ENCODE data around the gene FGD6.
"Not testable (repeated sequence)": the region's sequence is repeated elsewhere in the genome, so short reads cannot be mapped to it uniquely, and the experiment has no call there.

Gene FGD6

DNA sequence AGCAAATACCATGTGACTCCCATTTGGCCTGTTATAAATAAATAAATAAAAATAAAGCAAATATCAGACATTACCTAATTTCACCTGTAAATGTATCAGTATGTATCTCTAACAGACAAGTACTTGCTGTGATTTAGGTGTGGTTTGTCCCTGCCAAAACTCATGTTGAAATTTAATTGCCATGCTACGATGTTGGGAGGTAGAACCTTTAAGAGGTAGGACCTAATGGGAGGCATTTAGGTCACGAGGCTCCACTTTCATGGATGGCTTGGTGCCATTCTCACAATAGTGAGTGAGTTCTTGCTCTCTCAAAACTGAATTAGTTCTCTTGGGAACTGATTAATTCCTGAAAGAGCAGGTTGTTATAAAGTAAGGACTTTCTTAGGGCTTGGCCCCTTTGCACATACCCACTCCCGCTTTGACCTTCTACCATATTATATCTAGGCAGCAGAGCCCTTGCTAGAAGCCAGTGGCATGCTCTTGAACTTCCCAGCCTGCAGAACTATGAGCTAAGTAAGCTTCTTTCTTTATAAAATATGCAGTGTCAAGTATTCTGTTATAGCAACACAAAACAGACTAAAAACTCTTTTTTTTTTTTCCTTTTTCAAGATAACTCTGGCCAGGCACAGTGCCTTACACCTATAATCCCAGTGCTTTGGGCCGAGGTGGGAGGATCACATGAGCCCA lies 26.4 kb upstream of the FGD6 start:
- TF ChIP-seq ARNT (IDR thresholded peaks at IDR 0.05): no peak
- TF ChIP-seq HDGF (IDR thresholded peaks at IDR 0.05; ENCODE audit: borderline replicate concordance): no peak
- no peak for TF ChIP-seq NFRKB (IDR thresholded peaks at IDR 0.05)
- POLR2A ChIA-PET: no interaction called here
- no peak for DNase-seq (ENCODE audit: extremely low spot score)
- CTCF ChIA-PET: interaction anchor here (0.6 kb wide), 1 partner anchor 17 kb away, joined by 4 read pairs; no protein-coding TSS in a partner anchor

DNA sequence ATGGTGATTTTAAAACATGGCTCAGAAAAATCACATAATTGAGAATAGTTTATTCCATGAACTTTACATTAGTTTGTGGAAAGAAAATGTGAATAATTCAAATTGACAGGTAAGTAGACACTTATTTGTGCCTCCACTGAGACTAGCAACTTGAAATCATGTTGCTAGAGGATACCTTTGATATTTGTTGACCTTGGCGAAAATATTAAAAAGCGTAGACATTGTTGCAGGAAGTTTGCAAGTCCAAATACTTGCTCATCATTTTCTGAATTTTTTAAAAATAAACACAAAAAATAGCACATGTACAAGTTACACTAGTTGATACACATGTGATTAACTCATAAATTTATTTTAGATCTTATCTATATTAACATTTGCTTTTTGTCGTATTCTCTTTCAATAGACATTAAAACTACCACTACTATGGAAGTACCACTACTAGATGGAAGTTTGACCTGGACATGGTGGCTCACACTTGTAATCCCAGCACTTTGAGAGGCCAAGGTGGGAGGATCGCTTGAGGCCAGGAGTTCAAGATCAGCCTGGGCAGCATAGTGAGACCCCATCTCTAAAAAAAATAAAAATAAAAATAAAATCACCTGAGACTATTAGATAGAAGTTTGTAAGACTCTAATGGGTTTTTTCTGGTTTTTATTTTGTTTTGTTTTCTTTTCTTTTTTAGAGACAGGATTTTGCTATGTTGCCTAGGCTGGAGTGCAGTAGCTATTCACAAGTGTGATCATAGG lies 24.7 kb upstream of the FGD6 start:
- TF ChIP-seq FOXM1 (IDR thresholded peaks at IDR 0.05; ENCODE audit: borderline replicate concordance): no peak
- TF ChIP-seq HDGF (IDR thresholded peaks at IDR 0.05; ENCODE audit: borderline replicate concordance): no peak
- no peak for TF ChIP-seq SUZ12 (IDR thresholded peaks at IDR 0.05)
- TF ChIP-seq ZNF384 (IDR thresholded peaks at IDR 0.05): no peak
- TF ChIP-seq NFRKB (IDR thresholded peaks at IDR 0.05): no peak
- no peak for TF ChIP-seq BHLHE40 (IDR thresholded peaks at IDR 0.05; ENCODE audit: borderline replicate concordance)
- TF ChIP-seq, protein P1, sequence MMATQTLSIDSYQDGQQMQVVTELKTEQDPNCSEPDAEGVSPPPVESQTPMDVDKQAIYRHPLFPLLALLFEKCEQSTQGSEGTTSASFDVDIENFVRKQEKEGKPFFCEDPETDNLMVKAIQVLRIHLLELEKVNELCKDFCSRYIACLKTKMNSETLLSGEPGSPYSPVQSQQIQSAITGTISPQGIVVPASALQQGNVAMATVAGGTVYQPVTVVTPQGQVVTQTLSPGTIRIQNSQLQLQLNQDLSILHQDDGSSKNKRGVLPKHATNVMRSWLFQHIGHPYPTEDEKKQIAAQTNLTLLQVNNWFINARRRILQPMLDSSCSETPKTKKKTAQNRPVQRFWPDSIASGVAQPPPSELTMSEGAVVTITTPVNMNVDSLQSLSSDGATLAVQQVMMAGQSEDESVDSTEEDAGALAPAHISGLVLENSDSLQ (IDR thresholded peaks at IDR 0.05): no peak
- TF ChIP-seq LEF1 (IDR thresholded peaks at IDR 0.05; ENCODE audit: borderline replicate concordance): no peak
- no peak for TF ChIP-seq ARNT (IDR thresholded peaks at IDR 0.05)
- TF ChIP-seq ELF4 (IDR thresholded peaks at IDR 0.05): no peak
- no peak for TF ChIP-seq TARDBP (IDR thresholded peaks at IDR 0.05)
- TF ChIP-seq SP1 (IDR thresholded peaks at IDR 0.05): no peak
- ChIA-PET POLR2A (no interaction called here), CTCF (no interaction called here)
- no peak for DNase-seq (ENCODE audit: extremely low spot score)

DNA sequence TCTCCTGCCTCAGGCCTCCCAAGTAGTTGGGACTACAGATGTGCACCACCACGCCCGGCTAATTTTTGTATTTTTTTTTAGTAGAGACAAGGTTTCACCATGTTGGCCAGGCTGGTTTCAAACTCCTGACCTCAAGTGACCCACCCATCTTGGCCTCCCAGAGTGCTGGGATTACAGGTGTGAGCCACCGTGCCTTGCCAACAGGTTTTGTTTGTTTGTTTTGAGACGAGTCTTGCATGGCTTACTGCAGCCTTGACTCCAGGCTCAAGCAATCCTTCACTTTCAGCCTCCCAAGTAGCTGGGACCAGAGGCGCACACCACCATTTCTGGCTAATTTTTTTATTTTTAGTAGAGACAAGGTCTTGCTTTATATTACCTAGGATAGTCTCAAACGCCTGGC lies 23.9 kb upstream of the FGD6 start:
- POLR2A ChIA-PET; CTCF ChIA-PET; DNase-seq (ENCODE audit: extremely low spot score): not testable (repeated sequence)

DNA sequence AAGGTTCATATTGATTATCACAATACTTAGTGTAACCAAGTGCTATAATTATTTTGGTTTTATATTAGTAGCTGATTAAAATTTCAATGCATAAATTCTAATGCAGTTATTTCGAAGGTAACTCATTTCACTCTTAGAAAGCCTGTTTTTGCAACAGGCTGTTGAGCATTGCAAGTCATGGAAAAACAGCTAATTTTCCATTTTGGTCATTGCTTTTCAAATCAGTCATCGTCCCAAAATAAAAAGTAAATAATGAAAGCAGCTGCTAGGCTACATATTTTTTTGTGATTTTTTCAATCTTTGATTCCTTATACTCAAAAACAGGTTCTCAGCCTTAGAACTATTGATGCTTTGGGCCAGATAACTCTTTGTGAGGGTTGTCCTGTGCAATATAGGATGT lies 23.3 kb upstream of the FGD6 start:
- CTCF ChIA-PET: no interaction called here
- TF ChIP-seq BHLHE40 (IDR thresholded peaks at IDR 0.05; ENCODE audit: borderline replicate concordance) (no peak), L3MBTL2 (conservative IDR thresholded peaks at IDR 0.05) (no peak), FOXK2 (IDR thresholded peaks at IDR 0.05) (no peak), ZNF384 (IDR thresholded peaks at IDR 0.05) (no peak), SP1 (IDR thresholded peaks at IDR 0.05) (no peak), CTBP1 (IDR thresholded peaks at IDR 0.05; ENCODE audit: borderline replicate concordance) (no peak), NFRKB (IDR thresholded peaks at IDR 0.05) (no peak), HDGF (IDR thresholded peaks at IDR 0.05; ENCODE audit: borderline replicate concordance) (no peak), ELF4 (IDR thresholded peaks at IDR 0.05) (no peak), SUZ12 (IDR thresholded peaks at IDR 0.05) (no peak), TARDBP (IDR thresholded peaks at IDR 0.05) (no peak), FOXM1 (IDR thresholded peaks at IDR 0.05; ENCODE audit: borderline replicate concordance) (no peak), ARNT (IDR thresholded peaks at IDR 0.05) (no peak), LEF1 (IDR thresholded peaks at IDR 0.05; ENCODE audit: borderline replicate concordance) (no peak), FOXA1 (IDR thresholded peaks at IDR 0.05) (no peak)
- TF ChIP-seq, protein P1 (IDR thresholded peaks at IDR 0.05): no peak

DNA sequence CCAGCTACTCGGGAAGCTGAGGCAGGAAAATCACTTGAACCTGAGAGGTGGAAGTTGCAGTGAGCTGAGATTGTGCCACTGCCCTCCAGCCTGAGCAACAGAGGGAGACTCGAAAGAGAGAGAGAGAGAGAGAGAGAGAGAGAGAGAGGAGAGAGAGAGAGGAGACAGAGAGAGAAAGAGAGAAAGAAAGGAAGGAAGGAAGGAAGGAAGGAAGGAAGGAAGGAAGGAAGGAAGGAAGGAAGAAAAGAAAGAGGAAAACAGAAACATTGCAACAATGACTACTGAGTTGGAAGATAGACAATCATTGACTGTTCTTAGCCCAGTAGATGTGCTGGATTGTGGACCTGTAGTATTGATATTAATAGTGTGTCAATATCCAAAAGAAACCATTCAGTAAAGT lies 22.6 kb upstream of the FGD6 start:
- DNase-seq (ENCODE audit: extremely low spot score); POLR2A ChIA-PET; CTCF ChIA-PET: not testable (repeated sequence)

More for the DNA sequence above, 23.3 kb upstream of the FGD6 start:
- no peak for DNase-seq (ENCODE audit: extremely low spot score)
- POLR2A ChIA-PET: no interaction called here

DNA sequence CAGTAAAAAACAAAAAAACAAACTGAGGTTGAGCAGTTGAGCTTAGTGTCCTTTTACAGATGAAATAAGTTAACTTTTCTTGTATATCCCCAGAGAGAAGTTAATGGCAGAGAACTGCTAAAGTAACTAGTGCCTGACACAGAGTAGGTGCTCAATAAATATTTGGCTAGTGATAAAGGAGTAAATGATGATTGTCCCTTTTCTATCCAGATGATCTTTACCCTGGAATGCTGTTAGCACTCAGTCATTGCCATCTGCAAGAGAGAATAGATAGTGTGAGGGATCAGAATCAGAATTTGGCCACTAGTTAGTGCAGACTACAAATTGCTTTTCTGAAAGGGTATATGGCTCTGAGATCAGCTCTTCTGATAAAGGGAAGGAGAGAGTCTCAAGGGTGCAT lies 21.9 kb upstream of the FGD6 start:
- no peak for DNase-seq (ENCODE audit: extremely low spot score)
- ChIA-PET CTCF (no interaction called here), POLR2A (no interaction called here)
- no peak for TF ChIP-seq ZNF384 (IDR thresholded peaks at IDR 0.05)
- no peak for TF ChIP-seq ELF4 (IDR thresholded peaks at IDR 0.05)
- TF ChIP-seq FOXA1 (IDR thresholded peaks at IDR 0.05): no peak
- no peak for TF ChIP-seq NFRKB (IDR thresholded peaks at IDR 0.05)
- no peak for TF ChIP-seq FOXK2 (IDR thresholded peaks at IDR 0.05)
- TF ChIP-seq SP1 (IDR thresholded peaks at IDR 0.05): no peak
- no peak for TF ChIP-seq TARDBP (IDR thresholded peaks at IDR 0.05)
- TF ChIP-seq, protein P1 (IDR thresholded peaks at IDR 0.05): no peak
- no peak for TF ChIP-seq ARNT (IDR thresholded peaks at IDR 0.05)
- TF ChIP-seq BHLHE40 (IDR thresholded peaks at IDR 0.05; ENCODE audit: borderline replicate concordance): no peak
- no peak for TF ChIP-seq HDGF (IDR thresholded peaks at IDR 0.05; ENCODE audit: borderline replicate concordance)
- no peak for TF ChIP-seq SUZ12 (IDR thresholded peaks at IDR 0.05)
- TF ChIP-seq CTBP1 (IDR thresholded peaks at IDR 0.05; ENCODE audit: borderline replicate concordance): no peak
- no peak for TF ChIP-seq FOXM1 (IDR thresholded peaks at IDR 0.05; ENCODE audit: borderline replicate concordance)
- TF ChIP-seq L3MBTL2 (conservative IDR thresholded peaks at IDR 0.05): no peak
- TF ChIP-seq LEF1 (IDR thresholded peaks at IDR 0.05; ENCODE audit: borderline replicate concordance): no peak
